ENCODE results near the gene GABPB1.

The GABPB1 gene

GRCh38 chr15:50241684-50242450, 113.1 kb downstream of the GABPB1 start:
- peak; percentile 28 for DNase-seq (ENCODE audit: low spot score)

GRCh38 chr15:50238255-50238654, 116.7 kb downstream of the GABPB1 start:
- DNase-seq (ENCODE audit: low spot score) = no peak

GRCh38 chr15:50236433-50236832, 118.6 kb downstream of the GABPB1 start:
- no peak for DNase-seq (ENCODE audit: low spot score)

- no peak for DNase-seq (ENCODE audit: low spot score)
Measured at GRCh38 chr15:50235794-50236193, 119.2 kb downstream of the GABPB1 start.

- DNase-seq (ENCODE audit: low spot score) = no peak
Measured at GRCh38 chr15:50234764-50235163, 120.2 kb downstream of the GABPB1 start.

- DNase-seq (ENCODE audit: low spot score) = no peak
Measured at GRCh38 chr15:50233192-50233736, 121.7 kb downstream of the GABPB1 start.

- no peak for DNase-seq (ENCODE audit: low spot score)
Measured at GRCh38 chr15:50232791-50233190, 122.2 kb downstream of the GABPB1 start.

- DNase-seq (ENCODE audit: low spot score) = no peak
Measured at GRCh38 chr15:50231761-50232160, 123.2 kb downstream of the GABPB1 start.

GRCh38 chr15:50229336-50229735, 125.7 kb downstream of the GABPB1 start:
- no peak for DNase-seq (ENCODE audit: low spot score)

GRCh38 chr15:50228866-50229265, 126.1 kb downstream of the GABPB1 start:
- DNase-seq (ENCODE audit: low spot score) = no peak

- no peak for DNase-seq (ENCODE audit: low spot score)
Measured at GRCh38 chr15:50227076-50227475, 127.9 kb downstream of the GABPB1 start.

- no peak for DNase-seq (ENCODE audit: low spot score)
Measured at GRCh38 chr15:50225938-50226337, 129.1 kb downstream of the GABPB1 start.

Measured in RKO (cell line).